NCI-H2081 (cell line): ENCODE data around the gene ANKRD18B.
"Not testable (repeated sequence)": the region's sequence is repeated elsewhere in the genome, so short reads cannot be mapped to it uniquely, and the experiment has no call there.

ENCODE experiments used
- DNase-seq, 2 experiments: peaks; one replicate each; lab custom pipeline; 2025; lab: John Stamatoyannopoulos, UW

ANKRD18B gene

GRCh38 chr9:33533958-33534357 is 9.9 kb downstream of the ANKRD18B start:
- DNase-seq = not testable (repeated sequence)

GRCh38 chr9:33535541-33535940 is 11.5 kb downstream of the ANKRD18B start:
- DNase-seq = no peak

GRCh38 chr9:33543463-33543862 is 19.4 kb downstream of the ANKRD18B start:
- DNase-seq = not testable (repeated sequence)

GRCh38 chr9:33545715-33546114 is 21.7 kb downstream of the ANKRD18B start:
- not testable (repeated sequence) for DNase-seq

- DNase-seq = not testable (repeated sequence)
Measured at GRCh38 chr9:33548816-33549215, 24.8 kb downstream of the ANKRD18B start.

- DNase-seq = not testable (repeated sequence)
Measured at GRCh38 chr9:33549418-33549817, 25.4 kb downstream of the ANKRD18B start.

- DNase-seq = not testable (repeated sequence)
Measured at GRCh38 chr9:33551183-33551582, 27.1 kb downstream of the ANKRD18B start.

- not testable (repeated sequence) for DNase-seq
Measured at GRCh38 chr9:33552315-33552725, 28.3 kb downstream of the ANKRD18B start.

- DNase-seq = not testable (repeated sequence)
Measured at GRCh38 chr9:33560217-33560616, 36.2 kb downstream of the ANKRD18B start.

GRCh38 chr9:33562196-33562595 is 38.1 kb downstream of the ANKRD18B start:
- DNase-seq = not testable (repeated sequence)

GRCh38 chr9:33567776-33568175 is 43.7 kb downstream of the ANKRD18B start:
- not testable (repeated sequence) for DNase-seq

GRCh38 chr9:33577786-33578185 is 53.7 kb downstream of the ANKRD18B start:
- DNase-seq = not testable (repeated sequence)

GRCh38 chr9:33579996-33580395 is 55.9 kb downstream of the ANKRD18B start:
- not testable (repeated sequence) for DNase-seq

- DNase-seq = not testable (repeated sequence)
Measured at GRCh38 chr9:33582686-33583085, 58.6 kb downstream of the ANKRD18B start.

GRCh38 chr9:33586128-33586527 is 62.1 kb downstream of the ANKRD18B start:
- not testable (repeated sequence) for DNase-seq

- not testable (repeated sequence) for DNase-seq
Measured at GRCh38 chr9:33587799-33588198, 63.7 kb downstream of the ANKRD18B start.

GRCh38 chr9:33588876-33589275 is 64.8 kb downstream of the ANKRD18B start:
- not testable (repeated sequence) for DNase-seq

- DNase-seq = not testable (repeated sequence)
Measured at GRCh38 chr9:33590857-33591256, 66.8 kb downstream of the ANKRD18B start.

GRCh38 chr9:33596974-33597373 is 72.9 kb downstream of the ANKRD18B start:
- not testable (repeated sequence) for DNase-seq

- not testable (repeated sequence) for DNase-seq
Measured at GRCh38 chr9:33597386-33597785, 73.3 kb downstream of the ANKRD18B start.

- DNase-seq = not testable (repeated sequence)
Measured at GRCh38 chr9:33598796-33599379, 74.8 kb downstream of the ANKRD18B start.

GRCh38 chr9:33600911-33601310 is 76.9 kb downstream of the ANKRD18B start:
- DNase-seq = not testable (repeated sequence)

GRCh38 chr9:33604249-33604648 is 80.2 kb downstream of the ANKRD18B start:
- DNase-seq = not testable (repeated sequence)

- not testable (repeated sequence) for DNase-seq
Measured at GRCh38 chr9:33604936-33605335, 80.9 kb downstream of the ANKRD18B start.
